ENCODE results near the gene NTRK1.

DNA sequence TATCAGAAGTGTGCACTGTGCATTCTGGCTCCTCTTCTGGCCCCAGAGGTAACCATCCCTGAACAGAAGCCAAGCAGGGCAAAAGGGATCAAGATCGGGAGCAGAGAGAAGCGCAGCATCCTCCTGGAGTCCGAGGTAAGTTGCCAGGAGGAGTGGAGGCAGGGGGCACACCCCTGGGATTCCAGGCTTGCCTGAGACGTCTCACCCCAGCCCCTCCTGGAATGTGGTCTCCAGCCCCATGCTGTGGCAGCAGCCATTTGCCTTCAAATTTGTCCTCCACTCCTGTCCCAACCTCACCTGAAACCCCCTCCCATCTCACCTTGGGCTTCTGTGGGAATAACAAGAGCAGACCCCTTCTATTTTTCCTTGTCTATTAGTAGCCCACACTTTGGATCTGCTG lies 69.8 kb downstream of the NTRK1 start:
- TF ChIP-seq EZH2phosphoT487 (IDR thresholded peaks at IDR 0.05; ENCODE audit: insufficient read depth, low read depth): no peak
- no peak for TF ChIP-seq EZH2 (IDR thresholded peaks at IDR 0.05; ENCODE audit: insufficient read depth, poor library complexity, severe bottlenecking)
